HG03097 (cell line): Measurements from ENCODE around the gene DHRS7B.
"Not testable (repeated sequence)": the region's sequence is repeated elsewhere in the genome, so short reads cannot be mapped to it uniquely, and the experiment has no call there.

Experiments used
- ATAC-seq: cut with Tn5 transposase; IDR thresholded peaks from one replicate; pipeline ENCODE4 v1.9.1; 2021; ENCODE audit not compliant: unreplicated experiment, low FRiP score

The DHRS7B gene, protein sequence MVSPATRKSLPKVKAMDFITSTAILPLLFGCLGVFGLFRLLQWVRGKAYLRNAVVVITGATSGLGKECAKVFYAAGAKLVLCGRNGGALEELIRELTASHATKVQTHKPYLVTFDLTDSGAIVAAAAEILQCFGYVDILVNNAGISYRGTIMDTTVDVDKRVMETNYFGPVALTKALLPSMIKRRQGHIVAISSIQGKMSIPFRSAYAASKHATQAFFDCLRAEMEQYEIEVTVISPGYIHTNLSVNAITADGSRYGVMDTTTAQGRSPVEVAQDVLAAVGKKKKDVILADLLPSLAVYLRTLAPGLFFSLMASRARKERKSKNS

DNA sequence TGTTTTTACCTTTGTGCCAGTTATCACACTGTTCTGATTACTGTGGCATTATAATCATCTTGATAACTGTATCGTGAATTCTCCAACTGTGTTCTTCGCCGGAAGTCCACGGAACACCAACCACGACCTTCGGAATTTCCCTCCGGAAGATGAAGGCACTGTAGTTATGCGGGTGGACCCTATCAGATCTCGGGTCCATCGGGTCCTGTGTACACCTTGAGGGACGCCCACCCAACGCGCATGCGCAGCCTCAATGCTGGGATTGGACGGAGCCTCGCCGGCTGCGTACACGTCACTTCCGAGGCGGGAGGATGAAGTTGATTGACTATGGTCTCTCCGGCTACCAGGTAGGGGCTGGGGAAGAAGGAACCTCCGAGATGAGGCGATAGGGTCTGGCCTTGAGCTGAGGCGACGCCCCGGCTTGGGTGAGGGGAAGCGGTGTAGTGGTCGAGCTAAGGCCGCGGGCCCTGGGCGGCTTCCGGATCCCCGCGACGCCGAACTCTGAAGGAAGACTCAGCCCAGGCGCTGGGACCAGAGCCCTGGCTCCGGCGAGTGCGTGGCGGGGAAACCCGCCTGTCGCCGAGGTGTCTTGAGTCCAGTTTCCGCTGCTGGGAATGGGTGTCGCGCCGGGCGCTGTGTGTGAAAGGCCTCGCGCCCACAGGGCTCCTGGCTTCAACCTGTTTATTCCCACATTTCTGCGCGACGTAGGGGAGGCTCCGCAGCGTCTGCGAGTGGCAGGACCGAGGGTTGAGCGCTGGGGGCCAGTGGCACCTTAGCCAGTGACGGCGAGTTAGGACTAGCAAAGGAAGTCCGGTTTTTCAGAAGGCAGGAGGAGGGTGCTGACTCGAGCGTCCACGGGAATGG, at the start of gene DHRS7B:
TSS of gene DHRS7B (plus strand) at position 320 of the 864 bp plus-strand sequence. CDS start at position 328, 8 bp downstream.
- peak; percentile 94 for ATAC-seq

DNA sequence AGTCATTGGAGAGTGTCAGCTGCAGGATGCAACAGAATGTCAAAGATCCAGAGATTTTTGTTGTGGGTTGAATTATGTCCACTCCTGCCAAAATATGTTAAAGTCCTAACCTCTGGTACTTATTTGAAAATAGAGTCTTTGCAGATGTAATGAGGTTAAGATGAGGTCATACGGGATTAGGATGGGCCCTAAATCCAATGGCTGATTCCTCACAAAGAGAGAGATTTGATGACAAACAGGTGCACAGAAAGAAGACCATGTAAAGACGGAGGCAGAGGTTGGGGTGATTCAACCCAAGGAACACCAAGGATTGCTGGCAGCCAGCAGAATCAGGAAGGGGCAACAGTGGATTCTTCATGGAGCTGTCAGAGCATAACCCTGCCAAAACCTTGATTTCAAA, 49.5 kb upstream of the DHRS7B start:
- ATAC-seq: no peak

DNA sequence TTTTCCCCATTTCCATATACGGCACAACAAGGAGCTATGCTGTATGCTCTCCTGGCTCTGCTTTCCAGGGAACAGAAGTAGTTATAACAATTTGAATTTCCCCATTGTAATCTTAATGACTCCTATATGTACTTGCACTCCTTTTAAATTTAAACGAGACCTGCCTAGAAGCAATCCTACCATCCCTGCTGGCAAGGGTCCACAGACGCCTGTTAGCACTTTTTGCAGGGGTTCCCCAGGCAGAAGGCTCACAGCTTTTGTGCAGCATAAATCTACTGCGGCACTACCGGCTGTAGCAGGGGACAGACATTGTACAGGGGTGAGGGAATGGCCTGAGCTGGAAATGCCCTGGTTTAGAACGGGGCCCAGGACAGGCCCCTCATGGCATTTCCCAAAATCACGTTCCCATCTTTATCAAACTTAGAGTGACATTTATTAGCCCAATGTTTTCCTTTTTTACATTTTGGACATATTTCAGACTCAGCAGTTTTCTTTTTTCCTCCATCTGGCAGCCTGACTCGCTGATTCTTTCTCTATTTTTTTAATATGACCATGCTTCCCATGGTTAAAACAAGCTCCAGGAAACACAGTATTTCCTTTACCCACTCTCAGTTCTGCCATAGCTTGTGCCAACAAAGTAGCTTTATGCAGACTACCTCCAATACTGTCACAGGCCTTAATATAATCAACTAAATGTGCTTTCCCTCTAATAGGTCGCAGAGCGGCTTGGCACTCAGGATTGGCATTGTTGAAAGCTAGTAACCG, 48.6 kb upstream of the DHRS7B start:
- ATAC-seq: no peak

DNA sequence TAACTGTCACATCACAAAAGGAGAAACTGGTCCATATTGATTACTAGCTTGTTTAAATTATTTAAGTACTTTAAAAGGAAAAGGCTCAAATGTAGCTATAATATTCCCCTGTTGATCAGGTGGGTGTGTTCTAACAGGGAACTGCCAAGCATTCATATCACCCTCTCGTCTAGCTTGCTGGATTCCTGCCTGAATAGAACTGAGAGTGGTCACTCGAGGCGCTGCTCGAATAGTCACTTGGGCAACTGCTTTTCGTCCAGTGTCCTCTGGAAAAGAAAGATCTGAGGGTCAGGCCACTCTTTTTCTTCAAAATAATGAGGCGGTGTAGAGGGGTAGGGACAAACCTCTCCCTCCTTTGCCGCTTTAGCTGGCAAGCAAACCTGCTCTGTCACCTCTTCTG, 47.6 kb upstream of the DHRS7B start:
- no peak for ATAC-seq

DNA sequence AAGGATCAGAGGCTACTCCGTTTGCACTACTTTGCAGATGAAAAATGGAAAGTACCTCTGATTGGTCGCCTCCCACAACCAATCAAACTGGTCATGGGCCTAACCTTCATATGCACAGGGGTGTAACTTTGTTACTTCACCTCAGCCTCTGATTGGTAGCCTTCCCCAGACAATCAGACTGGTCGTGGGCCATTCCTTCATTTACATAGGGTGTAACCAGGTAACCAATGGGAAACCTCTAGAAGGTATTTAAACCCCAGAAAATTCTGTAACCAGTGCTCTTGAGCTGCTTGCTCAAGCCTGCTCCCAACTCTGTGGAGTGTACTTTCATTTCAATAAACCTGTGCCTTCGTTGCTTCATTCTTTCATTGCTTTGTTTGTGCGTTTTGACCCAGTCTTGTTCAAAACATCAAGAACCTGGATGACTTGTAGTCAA, 44.7 kb upstream of the DHRS7B start:
- no peak for ATAC-seq

DNA sequence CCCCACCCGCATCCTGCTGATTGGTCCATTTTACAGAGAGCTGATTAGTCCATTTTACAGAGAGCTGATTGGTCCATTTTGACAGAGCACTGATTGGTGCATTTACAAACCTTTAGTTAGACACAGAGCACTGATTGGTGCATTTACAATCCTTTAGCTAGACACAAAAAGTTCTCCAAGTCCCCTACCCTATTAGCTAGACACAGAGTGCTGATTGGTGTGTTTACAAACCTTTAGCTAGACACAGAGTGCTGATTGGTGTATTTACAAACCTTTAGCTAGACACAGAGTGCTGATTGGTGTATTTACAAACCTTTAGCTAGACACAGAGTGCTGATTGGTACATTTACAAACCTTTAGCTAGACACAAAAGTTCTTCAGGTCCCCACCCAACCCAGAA, 41.5 kb upstream of the DHRS7B start:
- not testable (repeated sequence) for ATAC-seq

DNA sequence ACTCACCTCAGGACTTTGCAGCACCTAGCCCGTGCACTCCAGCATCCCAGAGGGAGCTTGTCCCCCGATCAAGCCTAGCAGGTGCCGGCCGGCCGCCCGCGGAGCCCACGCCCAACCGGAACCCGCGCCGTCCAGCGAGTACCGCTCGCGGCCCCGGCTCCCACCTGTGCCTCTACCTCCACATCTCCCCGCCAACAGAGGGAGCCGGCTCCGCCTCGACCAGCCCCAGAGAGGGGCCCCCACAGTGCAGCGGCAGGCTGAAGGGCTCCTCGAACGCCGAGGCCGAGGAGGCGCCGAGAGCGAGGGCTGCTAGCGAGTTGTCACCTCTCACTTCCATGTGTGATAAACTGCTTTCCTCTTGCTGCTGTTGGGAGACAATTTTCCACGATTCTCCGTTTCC, 41.1 kb upstream of the DHRS7B start:
- no peak for ATAC-seq

DNA sequence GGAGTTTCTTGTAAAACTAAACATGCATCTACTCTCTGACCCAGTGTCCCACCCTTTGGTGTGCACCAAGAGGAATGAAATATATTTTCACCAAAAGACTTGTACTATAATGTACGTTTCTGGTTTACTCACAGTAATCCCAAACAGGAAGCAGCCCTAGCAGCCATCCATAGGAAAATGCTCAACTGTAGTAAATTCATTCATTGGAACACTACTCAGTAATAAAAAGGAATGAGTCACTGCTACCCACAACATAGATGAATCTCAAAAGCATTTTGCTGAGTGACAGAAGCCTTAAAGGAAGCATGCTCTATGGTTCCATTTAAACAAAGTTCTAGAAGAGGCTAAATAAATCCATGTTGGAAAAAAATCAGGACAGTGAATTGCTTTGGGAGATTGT, 37.6 kb upstream of the DHRS7B start:
- ATAC-seq: no peak

DNA sequence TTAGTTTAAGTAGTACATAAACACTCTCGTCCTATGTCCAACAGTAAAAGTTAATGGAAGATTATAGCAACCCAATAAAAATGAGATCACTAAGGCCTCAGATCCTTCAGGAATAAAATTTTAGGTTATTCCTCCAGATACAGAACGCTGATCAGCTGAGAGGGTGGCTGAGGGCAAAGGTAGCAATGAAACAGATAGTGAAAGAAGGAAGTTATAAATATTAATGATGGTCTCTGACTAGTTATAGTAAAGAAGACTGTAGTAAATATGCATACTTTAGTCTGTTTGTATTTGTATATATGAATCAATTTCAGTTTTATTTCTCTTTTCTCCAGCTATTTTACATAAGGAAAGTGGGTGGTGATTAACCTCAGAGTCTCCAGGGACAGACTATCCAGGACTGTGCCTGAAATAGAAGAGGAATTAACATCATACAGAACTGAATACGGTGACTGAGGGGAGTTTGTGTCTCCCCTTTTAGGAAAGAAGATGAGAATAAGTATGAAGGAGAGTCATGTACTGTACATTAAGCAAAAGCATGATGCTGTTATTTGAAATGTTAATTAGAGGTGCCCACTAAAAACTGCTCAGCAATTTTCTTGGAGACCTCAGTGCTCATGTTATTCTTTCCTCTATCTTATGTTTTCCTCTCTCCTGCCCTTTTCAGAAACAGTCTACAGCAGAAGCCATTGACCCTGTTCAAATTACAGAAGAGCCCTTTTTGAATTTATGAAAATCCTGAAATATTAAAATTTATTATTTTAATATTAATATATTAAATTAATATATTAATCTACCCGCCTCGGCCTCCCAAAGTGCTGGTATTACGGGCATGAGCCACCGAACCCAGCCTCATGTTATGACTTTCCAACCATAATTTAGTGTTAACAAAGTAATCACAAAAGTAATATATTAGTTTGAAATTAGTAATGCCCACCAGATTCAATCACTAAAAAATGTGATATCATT, 36.5 kb upstream of the DHRS7B start:
- no peak for ATAC-seq

DNA sequence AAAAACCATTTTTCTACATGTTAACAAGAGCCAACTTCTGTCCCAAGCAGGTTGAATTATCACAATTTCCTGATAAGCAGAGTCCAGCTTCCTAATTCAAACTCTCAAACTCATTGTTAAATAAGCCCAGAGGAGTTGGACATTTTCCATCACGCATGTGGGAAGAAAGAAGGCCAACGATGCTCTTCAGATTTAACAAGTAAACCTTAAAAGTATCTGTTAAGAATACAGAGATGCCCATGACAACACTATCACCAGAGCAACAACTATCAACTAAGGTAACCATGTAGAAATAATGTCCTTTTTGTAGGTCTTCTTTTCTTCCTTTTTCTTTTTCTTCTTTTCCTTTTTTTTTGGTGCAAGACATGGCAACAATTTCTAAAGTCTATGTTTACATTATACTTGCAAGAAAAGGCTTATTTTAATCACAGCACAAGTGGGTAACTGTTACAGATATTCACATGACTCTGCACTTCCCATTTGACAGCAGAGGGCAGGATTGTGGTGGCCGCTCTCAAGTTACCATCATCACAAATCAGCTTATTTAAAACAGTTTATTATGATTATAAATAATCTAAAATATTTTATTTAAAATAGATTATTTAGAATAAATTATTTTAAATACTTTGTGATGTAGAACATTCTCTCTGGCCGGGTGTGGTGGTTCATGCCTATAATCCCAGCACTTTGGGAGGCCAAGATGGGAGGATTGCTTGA, 35.7 kb upstream of the DHRS7B start:
- no peak for ATAC-seq

DNA sequence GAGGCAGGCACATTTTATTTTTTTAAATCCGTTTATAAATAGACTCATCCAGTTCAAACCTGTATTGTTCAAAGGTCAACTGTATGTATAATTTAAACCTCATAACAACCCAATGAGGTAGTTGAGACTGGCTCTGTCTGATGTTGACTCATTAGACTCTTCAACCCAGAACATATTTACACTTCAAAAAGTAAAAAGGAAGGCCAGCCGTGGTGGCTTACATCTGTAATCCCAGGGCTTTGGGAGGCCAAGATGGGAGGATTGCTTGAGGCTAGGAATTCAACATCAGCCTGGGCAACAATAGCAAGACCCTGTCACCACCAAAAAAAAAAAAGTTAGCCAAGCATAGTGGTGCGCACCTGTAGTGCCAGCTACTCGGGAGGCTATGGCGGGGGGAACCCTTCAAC, 32.5 kb upstream of the DHRS7B start:
- no peak for ATAC-seq

DNA sequence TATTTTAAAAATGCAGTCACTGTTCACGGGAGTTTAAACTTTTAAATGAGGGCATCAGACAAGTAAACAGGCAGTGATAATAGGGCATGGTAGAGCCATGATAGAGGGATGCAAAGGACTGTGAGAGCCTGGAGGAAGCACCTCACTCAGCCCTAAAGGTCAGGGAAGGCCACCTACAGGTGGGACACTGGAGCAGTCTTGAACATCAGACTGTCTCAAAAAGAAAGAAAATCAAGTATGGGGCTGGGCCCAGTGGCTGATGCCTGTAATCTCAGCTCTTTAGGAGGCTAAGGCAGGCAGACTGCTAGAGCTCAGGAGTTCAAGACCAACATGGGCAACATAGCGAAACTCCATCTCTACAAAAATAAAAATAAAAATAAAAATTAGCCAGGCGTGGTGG, 31.0 kb upstream of the DHRS7B start:
- no peak for ATAC-seq

DNA sequence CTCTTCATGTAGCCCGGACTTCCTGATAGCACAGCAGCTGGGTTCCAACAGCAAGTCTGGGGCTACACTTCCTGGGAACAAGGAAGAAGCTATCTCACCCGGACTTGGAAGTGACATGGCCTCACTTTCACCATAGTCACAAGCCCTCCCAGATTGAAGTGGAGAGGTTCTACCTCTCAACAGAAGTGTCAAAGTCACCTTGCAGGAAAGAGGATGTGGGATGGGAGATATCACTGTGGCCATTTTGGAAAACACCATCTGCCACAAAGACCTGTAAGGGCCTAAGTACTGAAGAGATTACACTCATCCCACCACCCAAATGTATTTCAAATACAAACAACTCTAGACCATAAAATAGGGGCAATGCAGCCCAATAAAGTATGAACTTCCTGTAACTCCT, 29.9 kb upstream of the DHRS7B start:
- ATAC-seq: no peak

DNA sequence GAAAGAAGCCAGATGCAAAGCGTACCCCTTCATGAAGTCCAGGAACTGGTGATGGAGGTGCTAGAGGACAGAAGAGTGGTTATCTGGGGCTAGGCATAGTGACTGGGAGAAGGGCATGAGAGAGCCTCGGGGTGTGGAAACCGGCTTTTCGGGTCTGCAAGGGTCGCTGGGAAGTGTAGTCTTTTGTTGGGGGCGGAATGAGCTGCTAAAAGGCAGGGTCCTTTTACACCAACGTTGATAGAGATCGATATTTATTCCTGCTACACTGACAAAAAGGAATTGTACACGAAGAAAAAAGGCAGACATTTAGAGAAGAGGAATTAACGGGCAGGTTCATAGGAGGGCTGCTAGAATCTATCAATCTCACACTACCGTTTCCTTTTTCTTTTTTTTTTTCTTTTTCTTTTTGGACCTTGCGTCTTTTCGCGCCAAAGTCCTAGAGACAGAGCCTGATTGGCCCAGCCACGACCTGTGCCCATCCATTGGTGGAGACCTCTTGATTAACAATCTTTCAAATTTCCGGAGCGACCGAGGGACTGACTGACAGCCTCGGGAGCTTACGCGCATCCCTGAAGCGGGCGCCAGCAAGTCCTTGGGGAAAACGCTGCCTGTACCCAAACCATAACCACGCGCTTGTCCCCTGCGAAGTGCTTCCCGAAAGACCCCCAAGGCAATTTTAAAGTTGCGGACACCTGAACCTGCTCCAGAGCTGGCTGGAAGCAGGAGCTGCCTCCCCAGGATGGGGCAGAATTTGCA, 27.7 kb upstream of the DHRS7B start:
- ATAC-seq: peak; percentile 91

DNA sequence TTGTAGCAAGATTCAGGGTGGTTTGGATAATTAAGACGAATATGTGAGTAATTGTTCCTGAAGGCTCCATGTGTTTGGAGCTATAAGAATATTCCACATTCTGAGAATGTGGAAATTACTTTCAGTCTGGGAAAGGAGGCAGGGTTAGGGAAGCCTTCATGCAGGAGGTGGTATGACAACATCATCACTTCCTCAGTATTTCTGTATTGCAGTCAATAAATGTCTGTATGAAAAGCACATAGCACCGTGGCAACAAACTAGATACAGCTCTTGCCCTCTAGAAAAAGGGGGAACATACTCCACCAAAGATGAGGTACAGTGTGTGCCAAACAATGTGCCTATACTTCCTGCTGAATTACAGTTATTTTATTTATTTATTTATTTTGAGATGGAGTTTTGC, 26.1 kb upstream of the DHRS7B start:
- no peak for ATAC-seq

DNA sequence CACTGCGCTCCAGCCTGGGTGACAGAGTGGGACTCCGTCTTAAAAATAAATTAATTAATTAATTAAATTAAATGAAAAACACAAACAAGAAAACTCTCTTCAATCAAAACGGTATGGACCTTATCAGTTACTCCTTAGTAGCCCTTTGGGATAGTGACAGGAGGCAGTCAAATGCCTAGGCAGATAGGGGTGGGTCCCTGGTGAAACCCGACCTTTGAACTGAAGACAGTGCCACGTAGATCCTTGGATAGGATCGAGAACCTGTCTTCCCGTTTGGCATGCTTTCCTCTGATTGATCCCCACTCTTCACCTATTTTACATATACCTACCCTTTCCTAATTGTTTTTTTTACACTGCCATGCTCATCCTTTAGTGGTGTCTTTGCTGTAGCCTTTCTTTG, 22.2 kb upstream of the DHRS7B start:
- ATAC-seq: no peak

DNA sequence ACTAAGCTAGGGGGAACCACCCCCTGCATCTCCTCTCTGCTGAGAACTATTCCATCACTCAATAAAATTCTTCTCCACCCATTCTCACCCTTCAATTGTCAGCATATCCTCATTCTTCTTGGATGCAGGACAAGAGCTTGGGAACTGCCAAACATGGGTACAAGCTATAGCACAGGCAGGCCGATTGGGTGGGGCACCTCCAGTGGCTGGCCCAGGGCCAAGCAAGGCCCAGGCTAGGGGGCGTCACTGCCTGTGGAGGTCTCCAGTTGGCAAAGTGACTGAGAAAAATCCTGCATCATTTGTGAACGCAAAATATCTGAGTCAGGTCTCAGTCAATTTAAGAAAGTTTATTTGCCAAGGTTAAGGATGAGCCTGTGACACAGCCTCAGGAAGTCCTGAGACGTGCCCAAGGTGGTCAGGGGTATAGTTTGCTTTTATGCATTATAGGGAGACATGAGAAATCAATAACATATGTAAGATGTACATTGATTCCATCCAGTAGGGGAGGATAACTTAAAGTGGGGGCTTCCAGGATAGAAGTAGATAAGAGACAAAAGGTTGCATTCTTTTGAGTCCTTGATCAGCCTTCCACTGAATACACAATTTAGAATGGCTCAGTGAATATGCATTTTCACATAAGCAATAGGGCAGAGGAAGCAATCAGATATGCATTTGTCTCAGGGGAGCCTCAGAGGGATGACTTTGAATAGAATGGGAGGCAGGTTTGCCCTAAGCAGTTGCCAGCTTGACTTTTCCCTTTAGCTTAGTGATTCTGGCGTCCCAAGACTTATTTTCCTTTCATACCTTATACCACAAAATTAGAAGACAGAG, 21.5 kb upstream of the DHRS7B start:
- no peak for ATAC-seq

DNA sequence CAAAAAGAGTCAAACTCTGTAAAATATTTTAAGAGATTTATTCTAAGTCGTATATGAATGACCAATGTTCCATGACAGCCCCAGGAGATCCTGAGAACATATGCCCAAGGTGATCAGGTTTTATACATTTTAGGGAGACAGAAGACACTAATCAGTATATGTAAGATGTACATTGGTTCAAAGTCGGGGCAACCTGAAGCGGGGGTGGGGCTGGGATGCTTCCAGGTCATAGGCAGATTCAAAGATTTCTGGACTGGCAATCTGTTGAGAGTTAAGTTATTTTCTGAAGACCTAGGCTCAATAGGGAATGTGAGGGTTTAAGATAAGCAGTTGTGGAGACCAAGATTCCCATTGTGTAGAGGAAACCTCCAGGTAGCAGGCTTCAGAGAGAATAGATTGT, 20.4 kb upstream of the DHRS7B start:
- no peak for ATAC-seq
